NT2/D1 (cell line): ENCODE results near the gene MRPS26.
"Not testable (repeated sequence)": the region's sequence is repeated elsewhere in the genome, so short reads cannot be mapped to it uniquely, and the experiment has no call there.

Experiments used
- DNase-seq: peaks from one replicate; pipeline ENCODE4 v3.0.0-alpha.2; 2011; ENCODE audit warnings: low read depth, low spot score
- H3K27me3 ChIP-seq: 2 replicates; pipeline ENCODE4 v1.6.0; 2011; ENCODE audit warnings: mild to moderate bottlenecking; ENCODE audit not compliant: insufficient read length, insufficient read depth
- H3K36me3 ChIP-seq: 2 replicates; pipeline ENCODE4 v1.6.1; 2011; ENCODE audit warnings: mild to moderate bottlenecking, low read length, mixed read lengths; ENCODE audit not compliant: insufficient read depth, insufficient read length
- H3K4me1 ChIP-seq: 2 replicates; pipeline ENCODE4 v1.5.1; 2011; ENCODE audit not compliant: insufficient read depth, insufficient read length
- H3K4me3 ChIP-seq: 2 replicates; pipeline ENCODE4 v1.5.1; 2011; ENCODE audit warnings: low read depth; ENCODE audit not compliant: insufficient read length
- H3K9ac ChIP-seq: 2 replicates; pipeline ENCODE4 v1.6.0; 2011; ENCODE audit warnings: low read depth; ENCODE audit not compliant: insufficient read length
- H3K9me3 ChIP-seq: 2 replicates; pipeline ENCODE4 v1.5.1; 2011; ENCODE audit warnings: mild to moderate bottlenecking, low read length; ENCODE audit not compliant: insufficient read depth
- SUZ12 ChIP-seq: IDR thresholded peaks from 2 replicates; pipeline ENCODE4 v1.6.1; 2011; ENCODE audit not compliant: insufficient read length, insufficient read depth; ENCODE audit errors: extremely low read depth
- YY1 ChIP-seq: IDR thresholded peaks from 2 replicates; pipeline ENCODE4 v1.6.1; 2011; ENCODE audit not compliant: insufficient read length, insufficient read depth
- ZNF274 ChIP-seq: IDR thresholded peaks from 2 replicates; pipeline ENCODE4 v1.6.1; 2011; ENCODE audit warnings: mild to moderate bottlenecking, low read depth, low read length

MRPS26 gene

GRCh38 chr20:3014179-3014578 is 31.7 kb upstream of the MRPS26 start:
- Histone ChIP-seq H3K4me3 (no peak overlapping the region), H3K9ac (no peak overlapping the region), H3K4me1 (no peaks in the 10 kb centered on the region), H3K9me3 (no peaks in the 10 kb centered on the region), H3K36me3 (peaks cover 20% of the 10 kb centered on the region), H3K27me3 (no peaks in the 10 kb centered on the region)
- no peak for DNase-seq
- TF ChIP-seq SUZ12 = no peak
- TF ChIP-seq YY1 = no peak
- TF ChIP-seq ZNF274 = no peak

- no peak overlapping the region for H3K4me3 ChIP-seq
- TF ChIP-seq YY1 (no peak), SUZ12 (no peak)
- no peaks in the 10 kb centered on the region for H3K27me3 ChIP-seq
- peaks cover 19% of the 10 kb centered on the region for H3K36me3 ChIP-seq
- DNase-seq = no peak
- H3K4me1 ChIP-seq = no peaks in the 10 kb centered on the region
- H3K9me3 ChIP-seq = no peaks in the 10 kb centered on the region; the same call in 1 of the 2 replicates
- H3K9ac ChIP-seq = no peak overlapping the region
These were observed 31.2 kb upstream of the MRPS26 start for GRCh38 chr20:3014662-3015061.

- not testable (repeated sequence) for H3K4me1 ChIP-seq, H3K9ac ChIP-seq, H3K9me3 ChIP-seq, DNase-seq, H3K27me3 ChIP-seq, H3K4me3 ChIP-seq
- H3K36me3 ChIP-seq = peaks cover 14% of the 10 kb centered on the region
These were observed 30.6 kb upstream of the MRPS26 start for GRCh38 chr20:3015302-3015701.

- Histone ChIP-seq H3K9ac (no peak overlapping the region), H3K36me3 (peaks cover 51% of the 10 kb centered on the region), H3K4me3 (no peak overlapping the region), H3K4me1 (no peaks in the 10 kb centered on the region), H3K9me3 (no peaks in the 10 kb centered on the region; the same call in 1 of the 2 replicates), H3K27me3 (no peaks in the 10 kb centered on the region)
- TF ChIP-seq ZNF274 = no peak
- no peak for TF ChIP-seq SUZ12
- no peak for TF ChIP-seq YY1
- no peak for DNase-seq
These were observed 24.5 kb upstream of the MRPS26 start for GRCh38 chr20:3021327-3021726.

- no peaks in the 10 kb centered on the region for H3K4me1 ChIP-seq
- TF ChIP-seq SUZ12 = no peak
- no peak for TF ChIP-seq YY1
- no peak for TF ChIP-seq ZNF274
- H3K4me3 ChIP-seq = no peak overlapping the region
- H3K9ac ChIP-seq = no peak overlapping the region
- H3K9me3 ChIP-seq = no peaks in the 10 kb centered on the region; the same call in 1 of the 2 replicates
- H3K36me3 ChIP-seq = peaks cover 55% of the 10 kb centered on the region
- DNase-seq = no peak
- no peaks in the 10 kb centered on the region for H3K27me3 ChIP-seq
These were observed 24.1 kb upstream of the MRPS26 start for GRCh38 chr20:3021777-3022176.

GRCh38 chr20:3022559-3023490 is 23.0 kb upstream of the MRPS26 start:
- not testable (repeated sequence) for H3K9ac ChIP-seq, H3K27me3 ChIP-seq, H3K4me1 ChIP-seq, DNase-seq, H3K9me3 ChIP-seq, H3K4me3 ChIP-seq
- peaks cover 59% of the 10 kb centered on the region for H3K36me3 ChIP-seq

- Histone ChIP-seq H3K4me3 (no peak overlapping the region), H3K9me3 (no peaks in the 10 kb centered on the region), H3K27me3 (no peaks in the 10 kb centered on the region), H3K36me3 (peaks cover 47% of the 10 kb centered on the region), H3K9ac (no peak overlapping the region), H3K4me1 (no peaks in the 10 kb centered on the region)
- no peak for DNase-seq
- TF ChIP-seq SUZ12 (no peak), YY1 (no peak), ZNF274 (no peak)
These were observed 17.9 kb upstream of the MRPS26 start for GRCh38 chr20:3027987-3028386.
